ENCODE measurements around the gene LINC01488.

GRCh38 chr11:69483170-69483569 is 1.7 kb downstream of the LINC01488 start:
- TF ChIP-seq CTCF (IDR thresholded peaks at IDR 0.05; ENCODE audit: low read depth, low read length, poor library complexity, severe bottlenecking) (no peak), EZH2phosphoT487 (IDR thresholded peaks at IDR 0.05; ENCODE audit: borderline replicate concordance, low read length) (no peak)

Data from DOHH2 (cell line).